Measurements from ENCODE around the gene RPL13.

The RPL13 gene

DNA sequence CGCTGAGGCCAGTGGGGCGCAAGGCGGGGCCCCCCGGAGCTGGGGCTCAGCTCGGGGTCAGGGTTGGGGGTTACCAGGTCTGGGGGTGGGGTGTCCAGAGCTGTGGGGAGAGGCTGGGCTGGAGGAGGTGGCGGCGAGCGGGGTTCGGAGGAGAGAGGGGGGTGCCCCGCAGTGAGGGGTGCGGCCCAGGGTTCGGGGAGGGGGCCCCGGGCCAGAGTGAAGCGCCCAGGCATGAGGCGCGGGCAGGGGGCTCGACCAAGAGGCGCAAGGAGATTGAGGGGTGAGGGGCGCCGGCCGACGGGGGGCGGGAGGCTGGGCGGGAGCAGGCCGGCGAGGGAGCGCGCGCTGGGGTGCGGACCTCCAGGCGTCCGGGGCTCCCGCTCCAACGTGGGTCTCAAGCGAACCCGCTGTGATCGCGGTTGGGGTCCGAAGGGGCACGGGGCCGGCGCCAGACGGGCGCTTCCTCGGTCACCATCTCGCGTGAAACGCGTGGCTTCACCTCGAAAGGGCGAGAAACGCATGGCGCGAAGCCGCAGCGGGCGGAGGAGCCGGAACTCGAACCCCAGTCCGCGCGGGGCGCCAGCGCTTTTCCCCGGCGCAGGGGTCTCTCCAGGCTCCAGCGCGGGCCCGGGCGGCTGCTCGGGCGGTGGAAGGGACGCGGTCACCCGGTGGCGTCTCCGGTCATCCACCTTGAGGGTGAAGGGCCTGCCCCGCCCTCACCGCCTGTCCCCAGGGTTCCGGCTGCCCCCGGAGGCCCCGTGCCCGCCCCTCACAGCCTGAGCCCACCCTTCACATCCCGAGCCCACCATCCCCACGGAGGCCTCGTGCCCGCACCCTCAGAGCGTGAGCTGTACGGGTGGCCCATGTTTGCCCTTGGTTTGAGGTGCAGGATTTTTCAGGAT is 15.9 kb downstream of the RPL13 start:
- Histone ChIP-seq H3K4me3 (ENCODE audit: low read depth in 1 of 2, low read length in 1 of 2) (no peak overlapping the region), H3K27ac (no peak overlapping the region), H3K27me3 (peaks cover 74% of the 10 kb centered on the region), H3K9me3 (no peaks in the 10 kb centered on the region), H3K36me3 (no peaks in the 10 kb centered on the region), H3K4me1 (ENCODE audit: control insufficient read depth in 1 of 2, insufficient read depth in 1 of 2, low read depth in 1 of 2, low read length in 1 of 2) (peaks cover 15 to 17% of the 10 kb centered on the region in 2 experiments)
- TF ChIP-seq, protein P1, sequence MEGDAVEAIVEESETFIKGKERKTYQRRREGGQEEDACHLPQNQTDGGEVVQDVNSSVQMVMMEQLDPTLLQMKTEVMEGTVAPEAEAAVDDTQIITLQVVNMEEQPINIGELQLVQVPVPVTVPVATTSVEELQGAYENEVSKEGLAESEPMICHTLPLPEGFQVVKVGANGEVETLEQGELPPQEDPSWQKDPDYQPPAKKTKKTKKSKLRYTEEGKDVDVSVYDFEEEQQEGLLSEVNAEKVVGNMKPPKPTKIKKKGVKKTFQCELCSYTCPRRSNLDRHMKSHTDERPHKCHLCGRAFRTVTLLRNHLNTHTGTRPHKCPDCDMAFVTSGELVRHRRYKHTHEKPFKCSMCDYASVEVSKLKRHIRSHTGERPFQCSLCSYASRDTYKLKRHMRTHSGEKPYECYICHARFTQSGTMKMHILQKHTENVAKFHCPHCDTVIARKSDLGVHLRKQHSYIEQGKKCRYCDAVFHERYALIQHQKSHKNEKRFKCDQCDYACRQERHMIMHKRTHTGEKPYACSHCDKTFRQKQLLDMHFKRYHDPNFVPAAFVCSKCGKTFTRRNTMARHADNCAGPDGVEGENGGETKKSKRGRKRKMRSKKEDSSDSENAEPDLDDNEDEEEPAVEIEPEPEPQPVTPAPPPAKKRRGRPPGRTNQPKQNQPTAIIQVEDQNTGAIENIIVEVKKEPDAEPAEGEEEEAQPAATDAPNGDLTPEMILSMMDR (IDR thresholded peaks at IDR 0.05): no peak

DNA sequence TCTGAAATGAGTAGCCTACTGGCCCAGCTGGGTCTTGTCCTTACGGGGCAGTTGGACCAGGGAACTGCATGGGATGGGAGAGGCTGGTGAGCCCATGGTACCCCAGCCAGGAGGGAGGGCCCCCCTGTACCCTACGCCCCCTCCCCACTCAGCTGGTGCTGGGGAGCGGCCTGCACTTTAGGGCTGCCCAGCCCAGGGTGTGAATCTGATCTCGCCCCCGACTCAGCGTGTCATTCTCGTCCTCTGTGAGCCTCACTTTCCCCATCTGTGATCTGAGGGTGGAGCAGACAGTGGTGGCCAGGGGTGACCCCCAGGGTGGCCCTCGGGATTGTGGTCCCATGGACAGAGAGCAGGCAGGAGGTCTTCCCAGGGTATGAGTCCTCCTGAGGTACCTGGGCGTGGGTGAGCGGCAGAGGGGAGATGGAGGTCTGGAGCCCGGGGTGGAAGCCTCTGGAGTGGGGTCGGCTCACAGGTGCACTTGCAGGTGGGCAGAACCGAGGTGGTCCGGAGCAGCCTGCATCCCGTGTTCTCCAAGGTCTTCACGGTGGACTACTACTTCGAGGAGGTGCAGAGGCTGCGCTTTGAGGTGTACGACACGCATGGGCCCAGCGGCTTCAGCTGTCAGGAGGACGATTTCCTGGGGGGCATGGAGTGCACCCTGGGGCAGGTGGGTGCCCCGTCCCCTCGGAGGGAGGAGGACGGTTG is 16.7 kb downstream of the RPL13 start:
- Histone ChIP-seq H3K27ac (no peak overlapping the region), H3K36me3 (no peaks in the 10 kb centered on the region), H3K9me3 (no peaks in the 10 kb centered on the region)

DNA sequence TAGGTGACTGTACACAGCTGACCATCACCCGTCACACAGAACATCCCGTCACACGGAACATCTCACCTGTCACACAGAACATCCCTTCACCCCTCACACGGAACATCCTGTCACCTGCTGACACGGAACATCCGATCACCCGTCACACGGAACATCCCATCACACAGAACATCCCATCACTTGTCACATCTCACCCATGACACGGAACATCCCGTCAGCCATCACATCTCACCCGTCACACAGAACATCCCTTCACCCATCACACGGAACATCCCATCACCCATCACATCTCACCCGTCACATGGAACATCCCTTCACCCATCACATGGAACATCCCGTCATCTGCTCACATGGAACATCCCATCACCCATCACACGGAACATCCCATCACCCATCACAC is 18.9 kb downstream of the RPL13 start:
- Histone ChIP-seq H3K9me3 (no peaks in the 10 kb centered on the region), H3K4me3 (ENCODE audit: low read depth in 1 of 2, low read length in 1 of 2) (no peak overlapping the region), H3K36me3 (no peaks in the 10 kb centered on the region), H3K27me3 (peaks cover 45% of the 10 kb centered on the region), H3K4me1 (ENCODE audit: control insufficient read depth in 1 of 2, insufficient read depth in 1 of 2, low read depth in 1 of 2, low read length in 1 of 2) (peaks cover 6 to 11% of the 10 kb centered on the region in 2 experiments), H3K27ac (no peak overlapping the region)
- TF ChIP-seq, protein P1 (IDR thresholded peaks at IDR 0.05): no peak

More for the DNA sequence above, 16.7 kb downstream of the RPL13 start:
- H3K4me3 ChIP-seq (ENCODE audit: low read depth in 1 of 2, low read length in 1 of 2): no peak overlapping the region
- peaks cover 11 to 12% of the 10 kb centered on the region in 2 experiments for H3K4me1 ChIP-seq (ENCODE audit: control insufficient read depth in 1 of 2, insufficient read depth in 1 of 2, low read depth in 1 of 2, low read length in 1 of 2)
- TF ChIP-seq, protein P1 (IDR thresholded peaks at IDR 0.05): no peak
- H3K27me3 ChIP-seq: peaks cover 67% of the 10 kb centered on the region

DNA sequence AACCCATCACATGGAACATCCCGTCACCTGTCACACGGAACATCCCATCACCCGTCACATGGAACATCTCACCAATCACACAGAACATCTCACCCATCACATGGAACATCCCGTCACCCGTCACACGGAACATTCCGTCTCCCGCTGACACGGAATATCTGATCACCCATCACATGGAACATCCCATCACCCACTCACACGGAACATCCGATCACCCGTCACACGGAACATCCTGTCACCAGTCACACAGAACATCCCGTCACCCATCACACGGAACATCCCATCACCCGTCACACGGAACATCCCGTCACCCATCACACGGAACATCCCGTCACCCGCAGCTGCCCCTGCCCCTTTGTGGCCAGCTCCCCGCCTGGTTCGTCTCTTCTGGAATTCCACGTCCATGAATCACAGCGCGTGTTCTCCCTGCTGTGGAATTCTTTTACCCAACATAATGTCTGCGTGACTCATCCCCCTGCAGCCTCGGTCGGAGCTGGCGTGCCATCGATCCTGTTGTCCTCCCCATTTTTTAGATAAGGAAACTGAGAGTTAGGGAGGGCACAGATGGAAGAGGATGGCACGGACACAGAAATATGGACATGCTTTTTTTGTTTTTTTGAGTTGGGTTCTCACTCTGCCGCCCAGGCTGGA is 20.7 kb downstream of the RPL13 start:
- Histone ChIP-seq H3K27me3 (peaks cover 27% of the 10 kb centered on the region), H3K27ac (no peak overlapping the region), H3K4me1 (ENCODE audit: control insufficient read depth in 1 of 2, insufficient read depth in 1 of 2, low read depth in 1 of 2, low read length in 1 of 2) (no peaks in the 10 kb centered on the region), H3K4me3 (ENCODE audit: low read depth in 1 of 2, low read length in 1 of 2) (no peak overlapping the region), H3K36me3 (no peaks in the 10 kb centered on the region), H3K9me3 (no peaks in the 10 kb centered on the region)
- TF ChIP-seq, protein P1 (IDR thresholded peaks at IDR 0.05): no peak

DNA sequence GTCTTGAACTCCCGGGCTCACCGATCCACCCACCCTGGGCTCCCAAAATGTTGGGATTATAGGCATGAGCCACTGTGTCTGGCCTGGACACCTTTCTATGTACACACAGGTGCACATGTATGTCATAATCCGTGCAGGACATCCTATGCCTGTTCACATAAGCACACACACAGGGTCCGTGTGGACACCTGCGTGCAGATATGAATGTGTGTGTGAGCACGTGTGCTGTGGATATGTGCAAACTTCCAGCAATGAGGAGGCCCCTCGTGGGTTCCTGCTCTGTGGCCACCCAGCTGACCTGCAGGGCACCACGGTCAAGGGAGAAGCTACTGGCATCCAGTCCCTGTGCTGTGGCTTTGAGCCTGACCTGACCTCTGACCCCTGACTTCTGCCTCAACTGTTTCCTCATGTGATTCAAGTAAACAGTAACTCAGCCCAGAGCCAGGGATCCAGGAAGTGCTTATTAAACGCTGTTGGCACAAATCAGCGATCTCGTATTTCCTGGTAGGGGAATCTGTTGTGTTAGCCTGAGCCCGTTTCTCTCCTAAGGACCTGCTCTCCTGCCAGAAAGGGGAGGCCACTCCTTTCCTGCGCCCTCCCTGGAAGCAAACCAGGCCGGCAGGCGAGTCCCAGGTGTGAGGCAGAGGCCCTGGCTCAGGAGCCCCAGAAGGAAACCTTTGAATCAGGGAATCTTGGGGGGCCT is 21.5 kb downstream of the RPL13 start:
- no peaks in the 10 kb centered on the region for H3K4me1 ChIP-seq (ENCODE audit: control insufficient read depth in 1 of 2, insufficient read depth in 1 of 2, low read depth in 1 of 2, low read length in 1 of 2)
- no peak overlapping the region for H3K27ac ChIP-seq

More for the DNA sequence above, 21.5 kb downstream of the RPL13 start:
- TF ChIP-seq, protein P1 (IDR thresholded peaks at IDR 0.05): no peak
- no peaks in the 10 kb centered on the region for H3K36me3 ChIP-seq
- H3K9me3 ChIP-seq: no peaks in the 10 kb centered on the region
- no peak overlapping the region for H3K4me3 ChIP-seq (ENCODE audit: low read depth in 1 of 2, low read length in 1 of 2)
- peaks cover 19% of the 10 kb centered on the region for H3K27me3 ChIP-seq
